GDM1 (cell line): ENCODE measurements around the gene ADAP2.
"Not testable (repeated sequence)": the region's sequence is repeated elsewhere in the genome, so short reads cannot be mapped to it uniquely, and the experiment has no call there.

ENCODE experiments used
- DNase-seq: peaks from one replicate; lab custom pipeline; 2025; lab: John Stamatoyannopoulos, UW

ADAP2 gene

GRCh38 chr17:30970831-30971567 lies 49.3 kb downstream of the ADAP2 start, which contains the start of gene RNF135:
Gene RNF135 (plus strand): TSS chr17:30971039. CDS start chr17:30971074, 35 bp downstream.
- peak; percentile 80 for DNase-seq

DNA sequence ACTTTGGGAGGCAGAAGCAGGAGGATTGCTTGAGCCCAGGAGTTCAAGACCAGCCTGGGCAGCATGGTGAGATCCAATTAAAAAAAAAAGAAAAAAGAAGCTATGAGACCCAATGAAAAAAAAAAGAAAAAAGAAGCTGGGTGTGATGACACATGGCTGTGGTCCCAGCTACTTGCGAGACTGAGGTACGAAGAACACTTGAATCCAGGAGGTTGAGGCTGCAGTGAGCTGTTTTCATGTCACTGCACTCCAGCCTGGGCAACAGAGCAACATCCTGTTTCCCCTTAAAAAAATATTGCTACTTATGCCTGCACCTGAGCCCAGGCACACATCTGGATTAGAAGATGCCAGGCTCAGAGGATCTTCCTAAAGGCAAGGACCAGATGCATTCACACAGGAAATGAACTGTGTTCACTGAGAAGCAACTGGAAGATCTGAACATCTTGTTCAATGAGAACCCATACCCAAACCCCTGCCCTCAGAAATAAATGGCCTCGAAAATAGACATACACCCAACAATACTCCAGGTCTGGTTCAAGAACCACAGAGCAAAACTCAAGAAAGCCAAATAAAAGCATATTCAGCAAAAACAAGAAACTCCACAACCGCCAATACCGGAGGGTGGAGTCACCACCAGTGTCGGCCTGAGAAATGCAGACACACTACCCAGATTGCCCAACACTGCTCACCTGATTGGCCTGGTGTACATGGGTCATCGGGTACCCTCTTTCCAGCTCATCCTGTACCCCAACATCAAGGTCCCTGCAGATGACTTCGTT lies 53.5 kb downstream of the ADAP2 start:
- no peak for DNase-seq

DNA sequence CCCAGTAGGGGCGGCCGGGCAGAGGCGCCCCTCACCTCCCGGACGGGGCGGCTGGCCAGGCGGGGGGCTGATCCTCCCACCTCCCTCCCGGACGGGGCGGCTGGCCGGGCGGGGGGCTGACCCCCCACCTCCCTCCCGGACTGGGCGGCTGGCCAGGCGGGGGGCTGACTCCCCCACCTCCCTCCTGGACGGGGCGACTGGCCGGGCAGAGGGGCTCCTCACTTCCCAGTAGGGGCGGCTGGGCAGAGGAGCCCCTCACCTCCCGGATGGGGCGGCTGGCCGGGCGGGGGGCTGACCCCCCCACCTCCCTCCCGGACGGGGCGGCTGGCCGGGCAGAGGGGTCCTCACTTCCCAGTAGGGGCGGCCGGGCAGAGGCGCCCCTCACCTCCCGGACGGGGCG lies 58.2 kb downstream of the ADAP2 start:
- DNase-seq = not testable (repeated sequence)

GRCh38 chr17:30981531-30982519 lies 60.1 kb downstream of the ADAP2 start:
- no peak for DNase-seq

DNA sequence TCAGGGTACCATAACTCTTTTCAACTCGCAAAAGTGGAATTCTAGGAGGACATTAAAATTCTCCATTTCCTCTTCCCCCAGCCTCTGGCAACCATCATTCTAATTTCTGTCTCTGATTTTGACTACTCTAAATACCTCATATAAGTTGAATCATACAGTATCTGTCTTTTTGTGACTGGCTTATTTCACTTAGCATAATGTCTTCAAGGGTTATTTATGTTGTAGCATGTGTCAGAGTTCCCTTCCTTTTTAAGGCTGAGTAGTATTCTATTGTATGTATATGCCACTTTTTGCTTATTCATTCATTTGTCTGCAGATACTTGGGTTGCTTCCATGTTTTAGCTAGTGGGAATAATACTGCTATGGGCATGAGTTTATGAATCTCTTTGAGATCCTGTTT lies 61.1 kb downstream of the ADAP2 start:
- DNase-seq = no peak

DNA sequence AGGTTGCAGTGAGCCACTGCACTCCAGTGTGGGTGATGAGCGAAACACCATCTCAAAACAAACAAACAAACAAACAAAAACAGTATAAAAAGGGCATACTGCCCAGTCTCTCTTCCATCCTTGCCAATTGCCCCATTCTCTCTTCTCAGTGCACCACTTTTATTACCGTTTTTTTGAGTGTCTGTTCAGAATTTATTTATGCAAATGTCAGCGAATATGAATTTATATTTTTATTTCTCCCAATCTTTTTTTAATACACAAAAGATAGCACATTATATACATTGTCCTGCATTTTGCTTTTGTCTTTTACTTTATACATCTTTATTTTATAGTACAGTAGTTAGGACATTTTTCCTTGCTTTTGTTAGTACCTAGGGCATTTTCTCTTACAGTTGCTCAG lies 68.7 kb downstream of the ADAP2 start:
- no peak for DNase-seq

- DNase-seq = no peak
These were observed 70.8 kb downstream of the ADAP2 start for GRCh38 chr17:30992551-30992950.

- no peak for DNase-seq
These were observed 73.6 kb downstream of the ADAP2 start for GRCh38 chr17:30995347-30995746.

DNA sequence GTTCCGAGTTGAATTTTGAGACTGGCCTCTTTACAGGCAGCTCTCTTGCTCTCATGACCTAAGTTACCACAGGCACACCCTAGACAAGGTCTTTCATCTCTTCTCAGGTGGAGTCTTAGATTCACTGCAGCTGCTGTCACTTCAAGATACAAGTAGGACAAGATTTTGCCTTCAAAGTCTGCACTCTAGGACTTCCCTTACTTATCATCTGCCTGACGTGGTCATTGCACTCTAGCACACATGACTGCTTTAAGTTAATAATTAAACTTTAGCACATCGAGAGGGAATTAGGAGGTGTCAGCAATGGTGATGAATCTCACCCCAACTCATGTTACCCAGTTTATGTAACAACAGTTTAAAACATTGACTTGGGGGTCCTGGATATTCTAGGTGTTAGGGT lies 74.7 kb downstream of the ADAP2 start:
- no peak for DNase-seq

DNA sequence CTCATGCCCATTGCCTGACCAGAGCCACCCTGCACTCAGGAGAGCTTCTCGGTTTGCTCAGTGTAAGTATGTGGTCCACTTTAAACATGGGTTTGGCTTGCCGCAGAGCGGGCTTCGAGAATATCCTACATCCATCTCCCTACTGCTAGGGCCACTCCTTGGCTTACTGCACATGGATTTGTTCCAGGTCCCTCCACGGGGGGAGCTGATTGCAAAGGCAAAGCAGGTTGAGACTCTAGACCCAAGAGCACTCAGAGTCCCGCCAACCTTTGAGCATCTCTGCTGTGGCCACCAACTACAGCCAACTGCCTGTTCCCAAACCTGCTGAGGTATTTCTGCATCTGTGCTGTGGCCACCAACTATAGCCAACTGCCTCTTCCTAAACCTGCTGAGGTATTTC lies 75.5 kb downstream of the ADAP2 start:
- DNase-seq = no peak

GRCh38 chr17:30997842-30998241 lies 76.1 kb downstream of the ADAP2 start:
- DNase-seq = no peak

GRCh38 chr17:31002047-31002446 lies 80.3 kb downstream of the ADAP2 start:
- DNase-seq = no peak

DNA sequence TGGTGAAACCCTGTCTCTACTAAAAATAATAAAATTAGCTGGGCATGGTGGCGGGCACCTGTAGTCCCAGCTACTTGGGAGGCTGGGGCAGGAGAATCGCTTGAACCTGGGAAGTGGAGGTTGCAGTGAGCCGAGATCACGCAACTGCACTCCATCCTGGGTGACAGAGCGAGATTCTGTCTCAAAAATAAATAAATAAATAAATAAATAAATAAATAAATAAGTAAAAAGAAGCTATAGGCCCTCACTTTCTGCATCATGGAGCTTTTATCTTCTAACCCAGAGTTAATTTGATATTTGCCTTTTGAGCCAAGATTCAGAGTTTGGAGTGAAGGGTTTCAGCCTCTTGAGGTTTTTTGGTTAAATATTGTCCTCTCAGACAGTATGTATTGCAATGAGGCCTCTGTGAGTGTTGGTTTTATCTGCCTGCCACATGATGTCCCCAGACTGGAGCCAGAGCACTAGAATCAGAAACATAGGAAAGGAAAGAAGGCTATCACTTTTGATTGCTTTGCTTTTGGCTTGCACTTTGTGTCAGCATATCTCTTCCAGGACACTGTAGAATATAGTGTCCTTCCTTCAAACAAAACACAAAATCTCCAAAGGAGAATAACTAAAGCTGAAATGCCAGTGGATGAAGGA lies 81.6 kb downstream of the ADAP2 start:
- no peak for DNase-seq

DNA sequence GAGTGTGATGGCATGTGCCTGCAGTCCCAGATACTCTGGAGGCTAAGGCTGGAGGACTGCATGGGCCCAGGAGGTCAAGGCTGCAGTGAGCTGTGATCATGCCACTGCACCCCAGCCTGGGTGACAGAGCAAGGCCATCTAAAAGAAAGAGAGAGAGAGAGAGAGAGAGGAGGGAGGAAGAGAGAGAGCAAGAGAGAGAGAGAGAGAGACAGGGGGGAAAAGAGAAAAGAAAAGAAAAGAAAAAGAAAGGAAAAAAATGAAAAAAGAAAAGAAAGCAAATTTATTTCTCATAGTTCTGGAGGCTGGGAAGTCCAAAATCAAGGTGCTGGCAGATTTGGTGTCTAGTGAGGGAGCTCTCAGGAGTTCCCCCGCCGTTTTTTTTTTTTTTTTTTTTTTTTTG lies 82.4 kb downstream of the ADAP2 start:
- DNase-seq = no peak

DNA sequence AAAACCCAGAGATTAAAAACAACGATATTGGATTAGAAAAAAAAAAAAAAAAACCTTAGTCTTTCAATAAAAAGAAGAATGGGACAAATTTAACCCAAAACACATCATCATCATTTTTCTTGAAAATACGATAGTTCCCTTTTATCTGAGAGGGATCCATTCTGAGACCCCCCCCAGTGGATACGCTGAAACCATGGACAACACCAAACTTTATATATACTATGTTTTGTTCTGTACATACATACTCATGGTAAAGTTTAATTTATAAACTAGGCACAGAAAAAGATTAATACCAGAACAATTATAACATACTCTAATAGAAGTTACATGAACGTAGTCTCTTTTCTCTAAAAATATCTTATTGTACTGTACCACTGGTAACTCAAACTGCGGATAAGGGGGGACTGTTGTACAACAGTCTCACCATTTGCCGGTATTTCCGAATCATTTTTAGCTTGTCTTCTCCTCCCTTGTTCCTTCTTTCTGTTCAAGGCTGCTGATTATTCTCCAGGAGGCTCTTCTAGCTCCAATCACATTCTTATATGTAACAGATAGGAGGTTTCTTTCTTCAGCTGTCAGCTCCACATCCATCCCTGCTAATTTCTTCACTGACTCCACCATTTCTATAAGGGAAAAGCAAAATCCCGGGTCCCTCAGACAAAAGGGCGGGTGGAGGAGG lies 86.1 kb downstream of the ADAP2 start:
- DNase-seq = no peak

DNA sequence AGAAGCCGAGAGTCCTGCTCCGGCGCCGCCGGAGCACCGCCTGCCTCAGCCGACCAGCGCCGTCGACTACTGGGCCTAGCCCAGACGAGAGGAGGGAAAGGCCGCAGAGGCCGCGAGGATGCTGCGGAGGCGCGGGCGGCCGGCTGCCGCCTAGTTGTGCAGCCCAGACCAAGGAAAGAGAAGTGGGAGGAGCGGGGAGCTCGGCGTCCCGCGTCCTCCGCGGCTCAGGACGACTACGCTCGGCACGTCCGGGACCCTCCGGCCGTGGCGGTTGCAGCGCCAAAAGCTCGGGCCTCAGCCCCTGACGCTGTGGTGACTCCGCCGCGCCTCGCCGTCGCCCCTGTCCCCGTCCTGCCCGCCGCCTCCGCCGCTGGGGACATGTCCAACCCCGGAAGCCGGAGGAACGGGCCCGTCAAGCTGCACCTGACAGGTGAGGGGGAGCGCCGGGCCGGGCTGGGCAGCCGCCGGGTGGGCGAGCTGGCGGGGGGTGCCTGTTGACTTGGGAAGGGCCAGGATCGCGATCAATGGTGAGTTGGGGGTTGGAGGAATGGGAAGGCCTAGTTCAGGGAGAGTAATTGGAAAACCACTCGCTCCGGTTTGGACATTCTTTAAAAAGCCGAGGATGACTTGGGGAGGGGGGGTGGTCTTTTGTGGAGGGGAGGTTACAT lies 86.8 kb downstream of the ADAP2 start:
- no peak for DNase-seq
